Measurements from ENCODE around the gene GCNA.

The GCNA gene

DNA sequence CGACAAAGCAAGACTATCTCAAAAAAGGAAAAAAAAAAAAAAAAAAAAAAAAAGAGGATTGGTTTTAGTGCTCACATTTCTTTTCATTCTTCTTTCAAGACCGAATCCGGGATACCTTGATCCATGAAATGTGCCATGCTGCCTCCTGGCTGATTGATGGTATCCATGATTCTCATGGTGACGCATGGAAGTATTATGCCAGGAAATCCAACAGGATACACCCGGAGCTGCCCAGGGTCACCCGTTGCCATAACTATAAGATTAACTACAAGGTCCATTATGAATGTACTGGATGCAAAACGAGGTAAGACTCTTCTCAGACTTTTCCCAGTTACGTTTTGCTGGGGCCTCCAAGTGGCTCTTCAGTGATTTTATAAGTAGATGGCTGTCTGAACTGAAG, 34.0 kb downstream of the GCNA start:
- Histone ChIP-seq H3K9me3 (no peaks in the 10 kb centered on the region), H3K27me3 (ENCODE audit: low read depth) (no peaks in the 10 kb centered on the region), H3K4me3 (no peak overlapping the region), H3K4me1 (peaks cover 5% of the 10 kb centered on the region), H3K36me3 (replicated peaks) (peaks cover 47% of the 10 kb centered on the region)
- no peak for DNase-seq (ENCODE audit: low spot score in 2 of 2)
- in situ Hi-C loops (cut with MboI; ENCODE audit: low sequenced_read_pairs) = no loop called here

DNA sequence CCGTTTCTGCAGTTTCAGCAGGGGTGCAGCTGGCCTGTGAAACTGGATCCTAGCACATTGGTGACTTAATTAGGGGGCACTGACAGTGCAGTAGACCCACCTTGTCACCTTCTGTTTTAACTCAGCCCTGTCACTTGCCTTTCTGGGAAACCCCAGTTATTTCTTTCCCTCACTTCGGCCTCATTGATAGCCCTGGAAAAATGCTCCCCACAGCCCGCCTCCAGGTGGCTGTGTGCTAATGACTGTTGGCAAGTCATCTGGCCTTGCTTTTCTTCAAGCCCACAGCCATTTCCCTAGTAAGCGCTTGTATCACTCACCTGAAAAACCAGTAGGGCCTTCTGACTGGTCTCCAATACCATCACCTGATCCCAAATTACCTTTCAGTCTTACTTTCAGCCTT, 36.8 kb downstream of the GCNA start:
- Histone ChIP-seq H3K27me3 (ENCODE audit: low read depth) (no peaks in the 10 kb centered on the region), H3K9me3 (no peaks in the 10 kb centered on the region), H3K4me3 (no peak overlapping the region), H3K36me3 (replicated peaks) (peaks cover 31% of the 10 kb centered on the region), H3K4me1 (no peaks in the 10 kb centered on the region)
- DNase-seq (ENCODE audit: low spot score in 2 of 2) = no peak
- in situ Hi-C loops (cut with MboI; ENCODE audit: low sequenced_read_pairs) = no loop called here

- H3K4me3 ChIP-seq = no peak overlapping the region
- peaks cover 23% of the 10 kb centered on the region for H3K36me3 ChIP-seq (replicated peaks)
- H3K27me3 ChIP-seq (ENCODE audit: low read depth) = no peaks in the 10 kb centered on the region
- H3K4me1 ChIP-seq = no peaks in the 10 kb centered on the region
- DNase-seq (ENCODE audit: low spot score in 2 of 2) = no peak
- in situ Hi-C loops (cut with MboI; ENCODE audit: low sequenced_read_pairs) = no loop called here
- no peaks in the 10 kb centered on the region for H3K9me3 ChIP-seq
Observed at GRCh38 chrX:71615954-71616353, 37.7 kb downstream of the GCNA start.

DNA sequence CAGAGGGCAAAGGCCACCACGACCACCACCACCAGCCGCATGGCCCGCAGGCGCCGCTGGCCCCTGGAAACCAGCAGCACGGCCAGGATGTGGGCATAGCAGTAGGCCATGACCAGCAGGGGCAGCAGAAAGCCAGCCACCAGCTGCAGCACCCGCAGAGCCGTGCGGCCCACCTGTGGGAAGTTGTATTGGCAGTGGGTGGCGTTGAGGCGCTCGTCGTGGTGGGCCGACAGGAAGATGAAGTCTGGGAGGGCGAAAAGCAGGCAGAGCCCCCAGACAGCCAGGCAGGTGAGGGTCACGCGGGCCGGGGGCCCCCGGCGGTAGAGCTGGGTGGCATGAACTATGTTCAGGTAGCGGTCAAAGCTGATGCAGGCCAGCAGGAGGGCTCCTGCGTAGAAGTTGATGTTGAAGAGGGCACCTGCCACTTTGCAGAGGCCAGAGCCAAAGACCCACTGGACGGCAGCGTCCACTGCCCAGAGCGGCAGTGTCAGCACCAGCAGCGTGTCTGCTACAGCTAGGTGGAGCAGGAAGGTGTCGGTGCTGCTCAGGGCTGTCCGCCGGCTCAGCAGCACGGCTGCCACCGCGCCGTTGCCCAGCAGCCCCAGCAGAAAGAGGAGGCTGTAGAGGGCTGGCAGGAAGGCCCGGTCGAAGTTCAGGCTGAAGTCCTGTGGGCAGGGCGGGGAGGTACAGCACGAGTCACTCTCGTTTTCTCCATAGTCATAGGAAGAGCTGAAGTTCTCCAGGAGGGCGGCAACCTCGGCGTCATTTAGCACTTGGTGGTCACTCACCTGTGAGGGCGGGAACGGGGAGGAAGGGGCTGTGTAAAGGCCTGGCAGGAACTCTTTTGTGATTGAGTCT, 38.7 kb downstream of the GCNA start:
- H3K4me3 ChIP-seq = no peak overlapping the region
- H3K27me3 ChIP-seq (ENCODE audit: low read depth) = no peaks in the 10 kb centered on the region
- no peaks in the 10 kb centered on the region for H3K9me3 ChIP-seq
- in situ Hi-C loops (cut with MboI; ENCODE audit: low sequenced_read_pairs) = no loop called here
- peaks cover 15% of the 10 kb centered on the region for H3K36me3 ChIP-seq (replicated peaks)
- DNase-seq (ENCODE audit: low spot score in 2 of 2) = no peak
- H3K4me1 ChIP-seq = no peaks in the 10 kb centered on the region

GRCh38 chrX:71617742-71618141, 39.5 kb downstream of the GCNA start:
- DNase-seq (ENCODE audit: low spot score in 2 of 2) = no peak
- in situ Hi-C loops (cut with MboI; ENCODE audit: low sequenced_read_pairs) = no loop called here
- H3K27me3 ChIP-seq (ENCODE audit: low read depth) = no peaks in the 10 kb centered on the region
- H3K36me3 ChIP-seq (replicated peaks) = peaks cover 9% of the 10 kb centered on the region
- no peaks in the 10 kb centered on the region for H3K4me1 ChIP-seq
- no peak overlapping the region for H3K4me3 ChIP-seq
- no peaks in the 10 kb centered on the region for H3K9me3 ChIP-seq

DNA sequence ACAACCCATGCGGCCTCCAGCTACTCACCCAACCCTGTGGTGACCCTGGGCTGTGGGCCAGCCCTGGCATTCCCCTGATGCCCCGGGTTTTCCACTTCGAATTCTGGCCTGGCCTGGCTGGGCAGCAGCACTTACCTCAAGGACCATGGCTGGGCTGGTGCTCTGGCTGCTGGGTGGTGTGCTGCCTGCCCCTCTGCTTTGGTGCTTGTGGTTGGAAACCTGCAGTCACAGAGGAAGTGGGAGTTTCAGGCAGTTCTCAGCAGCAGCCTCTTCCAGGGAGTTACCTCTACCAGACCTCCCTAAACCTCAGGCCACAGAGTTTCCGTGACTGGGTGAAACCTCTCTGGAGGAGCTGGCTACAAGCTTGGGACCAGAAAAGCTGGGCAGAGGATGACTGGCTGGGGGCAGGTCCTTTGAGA, 40.1 kb downstream of the GCNA start, which contains the start of gene CXCR3:
Gene CXCR3 (minus strand): TSS at position 209 of the 419 bp plus-strand sequence. CDS start 62 bp downstream, at position 147.
- peaks cover 4% of the 10 kb centered on the region for H3K36me3 ChIP-seq (replicated peaks)

DNA sequence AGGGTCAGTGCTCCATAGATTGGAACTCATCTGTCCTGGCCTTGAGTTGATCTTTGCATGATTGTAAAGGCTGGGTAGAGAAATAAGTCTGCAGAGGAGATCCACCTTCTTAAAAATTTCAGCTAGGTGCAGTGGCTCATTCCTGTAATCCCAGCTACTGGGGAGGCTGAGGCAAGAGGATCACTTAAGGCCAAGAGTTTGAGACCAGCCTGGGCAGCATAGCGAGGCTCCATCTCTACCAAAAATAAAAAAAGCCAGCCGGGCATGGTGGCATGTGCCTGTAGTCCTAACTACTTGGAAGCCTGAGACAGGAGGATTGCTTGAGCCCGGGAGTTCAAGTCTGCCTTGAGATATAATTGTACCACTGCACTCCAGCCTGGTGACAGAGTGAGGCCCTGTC, 40.5 kb downstream of the GCNA start:
- Histone ChIP-seq H3K4me1 (no peaks in the 10 kb centered on the region), H3K36me3 (replicated peaks) (no peaks in the 10 kb centered on the region), H3K27me3 (ENCODE audit: low read depth) (no peaks in the 10 kb centered on the region), H3K9me3 (no peaks in the 10 kb centered on the region), H3K4me3 (no peak overlapping the region)
- DNase-seq (ENCODE audit: low spot score in 2 of 2) = no peak
- in situ Hi-C loops (cut with MboI; ENCODE audit: low sequenced_read_pairs) = no loop called here

More for the DNA sequence above, 40.1 kb downstream of the GCNA start, which contains the start of gene CXCR3:
- no peak for DNase-seq (ENCODE audit: low spot score in 2 of 2)
- H3K4me3 ChIP-seq = no peak within 1 kb of the TSS
- no peaks in the 10 kb centered on the region for H3K27me3 ChIP-seq (ENCODE audit: low read depth)
- H3K4me1 ChIP-seq = no peaks in the 10 kb centered on the region
- in situ Hi-C loops (cut with MboI; ENCODE audit: low sequenced_read_pairs) = no loop called here
- H3K9me3 ChIP-seq = no peaks in the 10 kb centered on the region

DNA sequence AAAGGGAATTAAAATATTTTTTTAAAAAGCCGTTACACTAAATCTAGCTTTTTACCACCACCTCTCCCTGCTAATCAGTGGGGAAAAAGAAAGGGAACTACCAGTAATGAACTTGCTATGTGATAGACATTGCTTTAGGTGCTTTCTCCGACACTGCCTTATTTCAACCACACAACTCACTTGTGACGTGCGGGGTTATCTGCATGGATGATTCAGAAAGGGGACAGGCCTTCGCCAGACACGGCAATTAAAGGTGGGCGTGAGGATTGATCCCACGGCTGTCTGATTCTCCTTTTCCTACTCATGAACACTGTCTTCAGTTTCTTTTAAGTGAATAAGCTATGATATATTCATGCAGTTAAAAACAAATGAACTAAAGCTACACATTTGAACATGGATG, 41.0 kb downstream of the GCNA start:
- Histone ChIP-seq H3K27me3 (ENCODE audit: low read depth) (no peaks in the 10 kb centered on the region), H3K9me3 (no peaks in the 10 kb centered on the region), H3K4me1 (no peaks in the 10 kb centered on the region), H3K4me3 (no peak overlapping the region), H3K36me3 (replicated peaks) (no peaks in the 10 kb centered on the region)
- in situ Hi-C loops (cut with MboI; ENCODE audit: low sequenced_read_pairs) = no loop called here
- no peak for DNase-seq (ENCODE audit: low spot score in 2 of 2)

DNA sequence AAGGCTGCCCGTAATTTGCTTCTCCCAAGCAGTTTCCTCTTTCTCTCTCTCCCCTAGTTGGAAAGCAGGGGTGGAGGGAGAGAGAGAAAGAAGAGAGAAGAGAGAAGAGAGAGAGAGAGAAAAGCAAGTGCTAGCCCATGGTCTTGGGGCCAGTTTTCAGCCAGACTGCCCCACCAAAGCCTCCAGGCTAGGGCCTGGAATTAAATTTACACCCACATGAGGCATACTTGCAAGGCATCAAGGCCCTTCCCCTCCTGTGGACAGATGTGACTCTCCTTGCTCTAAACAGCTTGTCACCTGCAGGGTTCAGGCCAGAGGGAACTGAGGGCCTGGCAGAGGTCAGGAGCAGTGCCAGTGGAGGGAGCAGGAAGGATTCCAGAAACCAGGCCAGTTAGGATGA, 41.7 kb downstream of the GCNA start:
- no peaks in the 10 kb centered on the region for H3K4me1 ChIP-seq
- H3K4me3 ChIP-seq = no peak overlapping the region
- no peaks in the 10 kb centered on the region for H3K9me3 ChIP-seq
- H3K36me3 ChIP-seq (replicated peaks) = no peaks in the 10 kb centered on the region
- H3K27me3 ChIP-seq (ENCODE audit: low read depth) = no peaks in the 10 kb centered on the region
- DNase-seq (ENCODE audit: low spot score in 2 of 2) = no peak
- in situ Hi-C loops (cut with MboI; ENCODE audit: low sequenced_read_pairs) = no loop called here

GRCh38 chrX:71621603-71622002, 43.4 kb downstream of the GCNA start:
- no peaks in the 10 kb centered on the region for H3K36me3 ChIP-seq (replicated peaks)
- H3K27me3 ChIP-seq (ENCODE audit: low read depth) = no peaks in the 10 kb centered on the region
- DNase-seq (ENCODE audit: low spot score in 2 of 2) = no peak
- H3K9me3 ChIP-seq = no peaks in the 10 kb centered on the region
- H3K4me3 ChIP-seq = no peak overlapping the region
- in situ Hi-C loops (cut with MboI; ENCODE audit: low sequenced_read_pairs) = no loop called here
- no peaks in the 10 kb centered on the region for H3K4me1 ChIP-seq

DNA sequence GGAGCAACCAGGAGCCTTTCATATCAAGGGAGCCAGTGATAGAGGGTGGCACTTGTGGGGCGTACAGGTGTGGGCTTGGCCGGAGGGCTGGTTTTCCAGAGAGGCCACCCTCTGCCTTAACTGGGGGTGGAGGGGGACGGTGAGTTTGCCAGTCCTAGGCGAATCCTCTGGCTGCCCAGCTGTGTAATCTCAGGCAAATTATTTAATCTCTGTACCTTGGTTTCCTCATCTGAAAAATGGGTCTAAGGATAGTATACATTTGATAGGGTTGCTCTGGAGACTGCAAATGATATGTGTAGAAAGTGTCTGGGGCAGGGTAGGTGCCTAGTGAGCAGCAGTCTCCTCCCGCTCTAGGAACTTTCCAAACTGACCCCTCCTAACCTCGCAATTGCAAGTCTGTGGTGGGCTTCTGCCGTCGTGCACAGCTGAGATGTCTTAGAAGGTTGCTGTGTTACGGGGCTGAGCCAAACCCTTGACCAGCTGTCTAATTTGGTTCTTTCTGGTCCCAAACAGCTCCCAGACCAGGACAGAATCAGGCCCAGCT, 43.9 kb downstream of the GCNA start:
- no peaks in the 10 kb centered on the region for H3K36me3 ChIP-seq (replicated peaks)
- in situ Hi-C loops (cut with MboI; ENCODE audit: low sequenced_read_pairs) = no loop called here
- H3K9me3 ChIP-seq = no peaks in the 10 kb centered on the region
- no peak for DNase-seq (ENCODE audit: low spot score in 2 of 2)
- H3K4me3 ChIP-seq = no peak overlapping the region
- H3K27me3 ChIP-seq (ENCODE audit: low read depth) = no peaks in the 10 kb centered on the region
- H3K4me1 ChIP-seq = no peaks in the 10 kb centered on the region

GRCh38 chrX:71622576-71623450, 44.6 kb downstream of the GCNA start:
- Histone ChIP-seq H3K4me3 (no peak overlapping the region), H3K36me3 (replicated peaks) (no peaks in the 10 kb centered on the region), H3K9me3 (no peaks in the 10 kb centered on the region), H3K4me1 (no peaks in the 10 kb centered on the region), H3K27me3 (ENCODE audit: low read depth) (no peaks in the 10 kb centered on the region)
- peak in 1 of 2 experiments; percentile 29 for DNase-seq (ENCODE audit: low spot score in 2 of 2)
- in situ Hi-C loops (cut with MboI; ENCODE audit: low sequenced_read_pairs) = no loop called here

DNA sequence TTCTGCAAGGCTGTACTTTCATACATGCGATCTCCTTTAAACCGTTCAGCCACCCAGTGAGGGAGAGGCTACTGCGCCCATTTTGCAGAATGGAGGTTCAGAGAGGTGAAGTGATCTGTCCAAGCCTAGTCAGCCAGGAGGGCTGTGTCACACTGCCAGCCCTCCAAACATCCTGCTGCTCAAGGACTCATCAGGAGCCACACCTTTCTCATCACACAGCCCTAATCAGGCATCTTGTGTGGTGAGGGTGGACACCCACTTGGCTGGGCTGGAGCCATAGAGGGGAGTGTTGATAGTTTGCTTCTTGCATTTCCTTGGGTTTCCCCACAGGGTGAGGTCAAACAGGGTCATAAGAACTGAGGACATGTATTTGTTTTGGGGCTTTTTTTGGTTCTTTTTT, 45.5 kb downstream of the GCNA start:
- H3K4me3 ChIP-seq = no peak overlapping the region

DNA sequence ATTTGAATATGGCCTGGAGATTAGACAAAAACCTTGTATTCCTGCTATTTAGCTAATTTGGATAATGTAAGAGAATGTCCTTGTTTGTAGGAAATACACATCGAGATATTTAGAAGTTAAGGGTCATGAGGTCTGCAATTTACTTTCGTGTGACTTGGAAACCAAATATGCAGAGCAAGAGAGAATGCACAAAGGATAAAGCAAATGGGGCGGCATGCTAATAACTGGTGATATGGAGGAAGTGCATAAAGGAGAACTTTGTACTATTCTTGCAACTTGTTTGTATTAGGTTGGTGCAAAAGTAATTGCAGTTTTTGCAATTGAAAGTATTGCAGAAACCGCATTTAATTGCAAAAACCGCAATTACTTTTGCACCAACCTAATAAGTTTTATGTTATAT, 47.2 kb downstream of the GCNA start:
- Histone ChIP-seq H3K9me3 (no peaks in the 10 kb centered on the region), H3K27me3 (ENCODE audit: low read depth) (no peaks in the 10 kb centered on the region), H3K4me1 (no peaks in the 10 kb centered on the region), H3K4me3 (no peak overlapping the region), H3K36me3 (replicated peaks) (no peaks in the 10 kb centered on the region)
- no peak for DNase-seq (ENCODE audit: low spot score in 2 of 2)
- in situ Hi-C loops (cut with MboI; ENCODE audit: low sequenced_read_pairs) = no loop called here

More for the DNA sequence above, 45.5 kb downstream of the GCNA start:
- no peaks in the 10 kb centered on the region for H3K36me3 ChIP-seq (replicated peaks)
- in situ Hi-C loops (cut with MboI; ENCODE audit: low sequenced_read_pairs) = no loop called here
- no peaks in the 10 kb centered on the region for H3K27me3 ChIP-seq (ENCODE audit: low read depth)
- H3K9me3 ChIP-seq = no peaks in the 10 kb centered on the region
- H3K4me1 ChIP-seq = no peaks in the 10 kb centered on the region
- no peak for DNase-seq (ENCODE audit: low spot score in 2 of 2)
